Left lung (tissue), 10 donors: ENCODE data around the gene ZC3HAV1. TPM values are rescaled to one million over a fixed set of nuclear protein-coding genes. Genes with fewer than 3 reads are reported as not detected.
A peak's percentile ranks its signal among the peaks of the same experiment; 100 is the strongest.

Source experiments
- ATAC-seq: fragments of 200-7000 bp; cut with Tn5 transposase; one replicate; pipeline ENCODE4 v1.9.1; 2020; ENCODE audit warnings: moderate library complexity
- DNase-seq, 4 donors: peaks; one replicate each; pipeline ENCODE4 v3.0.0-alpha.2; 2013 to 2020
- H3K27ac ChIP-seq, 2 donors: fragments of 200-600 bp; sonication (generic) in 1 of 2; one replicate each; pipeline versions ENCODE4 v1.5.0 to v1.8.0; 2020 to 2021
- H3K27me3 ChIP-seq, 2 donors: fragments of 200-600 bp; sonication (generic) in 1 of 2; one replicate each; pipeline versions ENCODE4 v1.5.0 to v1.8.0; 2020 to 2021
- H3K36me3 ChIP-seq, 2 donors: fragments of 200-600 bp; sonication (generic) in 1 of 2; one replicate each; pipeline versions ENCODE4 v1.5.0 to v1.8.0; 2020 to 2021
- H3K4me1 ChIP-seq, 2 donors: fragments of 200-600 bp; one replicate each; pipeline ENCODE4 v1.8.0; 2021
- H3K4me3 ChIP-seq, 2 donors: fragments of 200-600 bp; sonication (generic) in 1 of 2; one replicate each; pipeline versions ENCODE4 v1.5.0 to v1.8.0; 2020 to 2021; ENCODE audit warnings: mild to moderate bottlenecking in 1 of 2
- H3K9me3 ChIP-seq, 2 donors: fragments of 200-600 bp; sonication (generic) in 1 of 2; one replicate each; pipeline versions ENCODE4 v1.5.0 to v1.8.0; 2020 to 2021
- intact Hi-C, 2 donors: fragments of 100-400 bp; cut with DNase I; formaldehyde crosslinking; loops; one replicate each; pipeline versions ENCODE4 v1.11.2 to v1.14.2; 2022
- polyA plus RNA-seq, 6 donors: library from polyadenylated mRNA; unstranded; fragments of 120-200 nt; gene quantifications; one replicate each; pipeline ENCODE4 v1.2.1, GENCODE V29; 2013; ENCODE audit not compliant: insufficient read length in 6 of 6
- total RNA-seq, 2 donors: library from RNA; stranded (reverse); fragmentation: NEBNext Ultra II Directional; extraction: Animal tissue kit (Norgen Biotek cat#: 25700); gene quantifications; one replicate each; pipeline ENCODE4 v1.2.1, GENCODE V29; 2021
- TF ChIP-seq, protein P1 (sequence below), 2 donors: fragments of 200-600 bp; sonication (generic) in 1 of 2; IDR thresholded peaks; one replicate each; pipeline versions ENCODE4 v1.5.0 to v1.8.0; 2021; ENCODE audit warnings: antibody characterized with exemption in 2 of 2
- donor health status: DM: no; HTN: yes; CAD: no.
- donor health status: DM: no; HTN: no; CAD: no.

The ZC3HAV1 gene
- total and polyA plus RNA-seq, 8 donors: 16.0 to 45.5 (median 22.4) TPM

DNA sequence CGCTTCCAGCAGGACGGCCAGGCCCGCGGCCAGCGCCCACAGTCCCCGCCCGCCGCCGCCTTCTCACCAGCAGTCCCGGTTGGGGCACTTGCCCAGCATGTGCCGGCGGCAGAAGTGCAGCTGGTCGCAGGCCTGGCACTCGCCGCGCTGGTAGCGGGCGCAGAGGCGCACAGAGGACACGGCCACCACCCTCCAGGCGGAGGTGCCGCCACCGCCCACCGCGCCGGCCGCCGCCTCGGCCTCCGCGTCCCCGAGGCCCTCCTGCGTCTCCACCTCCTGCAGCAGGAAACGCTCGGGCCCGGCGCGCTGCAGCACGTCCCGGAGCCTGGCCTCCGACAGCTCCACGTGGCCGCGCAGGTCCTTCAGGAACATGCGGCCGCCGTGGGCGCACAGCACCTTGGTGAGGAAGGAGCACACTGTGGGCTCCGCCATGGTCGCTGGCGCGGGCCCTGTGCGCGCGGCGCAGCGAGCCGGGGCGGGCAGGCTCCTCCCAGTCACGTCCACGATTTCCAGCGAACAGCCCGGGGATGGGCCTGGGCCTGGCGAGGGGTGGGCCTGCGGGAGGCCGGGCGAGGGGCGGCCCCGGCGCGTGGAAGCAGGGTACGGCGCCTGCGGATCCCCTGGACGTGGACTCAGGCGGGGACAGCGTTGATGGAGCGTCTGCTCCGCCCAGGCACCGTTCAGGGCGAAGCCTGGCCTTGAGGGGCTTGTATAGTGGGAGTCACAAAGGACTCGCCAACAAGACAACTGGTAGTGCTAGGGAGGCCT is 73.8 kb downstream of the ZC3HAV1 start, which contains the start of gene ZC3HAV1L:
TSS of gene ZC3HAV1L (minus strand) at position 457 of the 768 bp plus-strand sequence. CDS start at position 432, 25 bp downstream.
- peak within 1 kb of the TSS; percentile 75 to 93 for H3K4me3 ChIP-seq
- no peaks in the 10 kb centered on the region for H3K36me3 ChIP-seq
- TF ChIP-seq, protein P1, sequence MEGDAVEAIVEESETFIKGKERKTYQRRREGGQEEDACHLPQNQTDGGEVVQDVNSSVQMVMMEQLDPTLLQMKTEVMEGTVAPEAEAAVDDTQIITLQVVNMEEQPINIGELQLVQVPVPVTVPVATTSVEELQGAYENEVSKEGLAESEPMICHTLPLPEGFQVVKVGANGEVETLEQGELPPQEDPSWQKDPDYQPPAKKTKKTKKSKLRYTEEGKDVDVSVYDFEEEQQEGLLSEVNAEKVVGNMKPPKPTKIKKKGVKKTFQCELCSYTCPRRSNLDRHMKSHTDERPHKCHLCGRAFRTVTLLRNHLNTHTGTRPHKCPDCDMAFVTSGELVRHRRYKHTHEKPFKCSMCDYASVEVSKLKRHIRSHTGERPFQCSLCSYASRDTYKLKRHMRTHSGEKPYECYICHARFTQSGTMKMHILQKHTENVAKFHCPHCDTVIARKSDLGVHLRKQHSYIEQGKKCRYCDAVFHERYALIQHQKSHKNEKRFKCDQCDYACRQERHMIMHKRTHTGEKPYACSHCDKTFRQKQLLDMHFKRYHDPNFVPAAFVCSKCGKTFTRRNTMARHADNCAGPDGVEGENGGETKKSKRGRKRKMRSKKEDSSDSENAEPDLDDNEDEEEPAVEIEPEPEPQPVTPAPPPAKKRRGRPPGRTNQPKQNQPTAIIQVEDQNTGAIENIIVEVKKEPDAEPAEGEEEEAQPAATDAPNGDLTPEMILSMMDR (IDR thresholded peaks at IDR 0.05): no peak
- H3K9me3 ChIP-seq: no peaks in the 10 kb centered on the region
- peaks cover 4 to 23% of the 10 kb centered on the region in 2 donors for H3K4me1 ChIP-seq
- peaks cover 0 to 17% of the 10 kb centered on the region in 2 donors for H3K27me3 ChIP-seq
- ATAC-seq: peak; percentile 97
- intact Hi-C loops: no loop called here
- peak; percentile 62 to 88 (median 83) for DNase-seq
- peak within 1 kb of the TSS; percentile 69 to 71 for H3K27ac ChIP-seq

DNA sequence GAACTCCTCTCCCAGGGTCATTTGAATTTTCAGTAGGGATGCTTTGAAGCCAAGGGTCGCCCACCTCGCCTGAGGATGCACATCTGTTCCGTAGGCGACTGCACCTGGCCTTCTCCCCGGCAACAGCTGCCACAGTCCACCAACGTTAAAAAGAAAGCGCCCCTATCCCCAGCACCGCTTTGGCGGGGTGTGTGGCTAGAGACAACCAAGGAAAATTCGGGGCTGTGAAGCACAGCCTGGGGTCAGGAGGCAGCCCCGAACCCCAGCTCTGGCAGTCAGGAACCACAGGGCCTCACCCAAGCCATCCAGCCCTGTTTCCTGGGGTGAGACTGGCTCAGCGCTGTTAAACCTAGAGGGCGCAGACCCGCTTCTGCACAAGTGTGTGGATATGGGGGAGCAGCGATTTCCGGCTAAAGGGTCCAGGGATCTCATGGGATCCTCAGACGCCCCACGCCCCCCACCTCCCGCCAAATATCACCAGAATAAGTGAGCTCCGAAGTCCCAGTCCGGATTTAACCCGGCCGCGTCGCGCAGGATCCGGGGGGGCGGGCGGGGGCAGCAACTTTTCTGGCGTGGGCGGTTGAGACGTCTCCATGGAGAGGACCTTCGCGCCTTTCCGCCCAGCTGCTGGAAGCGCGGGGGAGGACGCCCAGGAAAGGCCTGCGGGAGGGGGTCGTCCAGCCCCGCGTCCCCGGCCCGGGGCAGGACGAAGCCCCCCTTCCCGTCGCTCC is 74.5 kb downstream of the ZC3HAV1 start:
- intact Hi-C loops: no loop called here
- peaks cover 4 to 23% of the 10 kb centered on the region in 2 donors for H3K4me1 ChIP-seq
- ATAC-seq (peak; percentile 60), DNase-seq (peak in 2 of 4 donors; percentile 20 to 46)
- no peaks in the 10 kb centered on the region for H3K36me3 ChIP-seq
- H3K27me3 ChIP-seq: peaks cover 0 to 17% of the 10 kb centered on the region in 2 donors
- TF ChIP-seq, protein P1 (IDR thresholded peaks at IDR 0.05): no peak
- no peaks in the 10 kb centered on the region for H3K9me3 ChIP-seq
- peak overlapping the region; percentile 69 to 71 for H3K27ac ChIP-seq
- H3K4me3 ChIP-seq: peak overlapping the region; percentile 75 to 93

DNA sequence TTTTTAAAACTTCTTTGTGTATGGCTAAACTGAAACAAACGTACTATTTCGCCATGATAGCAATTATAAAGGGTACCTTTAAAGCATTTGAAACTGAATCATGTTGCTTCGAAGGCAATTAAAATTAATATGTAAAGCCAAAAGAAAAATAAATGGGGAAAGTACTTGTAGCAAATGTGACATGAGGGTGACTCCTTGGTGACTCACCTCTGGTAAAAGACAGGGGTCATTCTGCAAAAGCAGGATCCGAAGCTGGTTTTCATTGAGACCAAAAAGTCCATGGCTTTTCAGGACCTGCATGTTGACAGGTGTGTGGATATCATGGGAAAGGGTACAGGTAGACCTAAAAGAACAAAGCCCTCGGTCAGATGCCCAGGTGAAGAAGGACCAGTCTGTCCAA is 75.2 kb downstream of the ZC3HAV1 start:
- Histone ChIP-seq H3K9me3 (no peaks in the 10 kb centered on the region), H3K27me3 (peaks cover 0 to 17% of the 10 kb centered on the region in 2 donors), H3K4me1 (peaks cover 4 to 23% of the 10 kb centered on the region in 2 donors), H3K4me3 (no peak overlapping the region), H3K27ac (no peak overlapping the region), H3K36me3 (no peaks in the 10 kb centered on the region)
- DNase-seq (no peak), ATAC-seq (no peak)
- intact Hi-C loops: no loop called here
- TF ChIP-seq, protein P1 (IDR thresholded peaks at IDR 0.05): no peak

DNA sequence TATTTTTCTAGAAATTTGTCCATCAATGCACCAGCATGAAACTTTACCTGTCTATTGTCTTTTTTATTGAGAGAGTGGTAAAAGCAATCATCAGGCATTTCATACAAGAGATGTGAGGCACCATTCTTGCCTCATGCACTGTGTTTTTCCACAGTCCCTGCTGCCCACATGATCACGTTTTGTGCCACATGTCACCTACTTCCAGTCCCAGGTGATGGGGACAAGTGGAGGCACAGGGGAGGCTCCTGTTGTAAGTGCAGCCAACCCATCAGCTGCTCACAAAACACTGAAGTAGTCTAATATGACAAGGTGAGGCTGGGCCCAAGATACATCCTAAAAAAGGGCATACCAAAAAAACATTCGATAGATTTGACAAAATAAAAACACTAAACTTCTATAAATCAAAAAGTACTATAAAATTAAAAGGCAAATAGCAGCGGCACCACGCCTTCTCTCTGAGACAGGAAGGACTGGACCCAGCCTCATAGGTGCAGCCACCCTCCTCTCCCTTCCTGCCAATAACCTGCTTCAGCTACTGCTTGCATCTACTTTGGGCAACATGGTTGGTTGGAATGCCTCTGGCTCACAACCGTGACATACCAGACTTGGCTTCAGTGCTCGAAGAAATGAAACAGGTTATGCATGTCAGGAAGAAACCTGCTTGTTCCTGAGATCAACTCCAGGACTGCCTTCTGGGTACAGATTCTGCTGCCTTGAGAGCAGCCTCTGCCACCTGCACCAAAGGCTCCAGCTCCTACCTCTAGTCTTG is 76.0 kb downstream of the ZC3HAV1 start:
- TF ChIP-seq, protein P1 (IDR thresholded peaks at IDR 0.05): no peak
- DNase-seq (no peak), ATAC-seq (no peak)
- Histone ChIP-seq H3K27ac (no peak overlapping the region), H3K9me3 (no peaks in the 10 kb centered on the region), H3K4me3 (no peak overlapping the region), H3K27me3 (peaks cover 0 to 17% of the 10 kb centered on the region in 2 donors), H3K4me1 (peaks cover 4 to 23% of the 10 kb centered on the region in 2 donors), H3K36me3 (peaks cover 0 to 4% of the 10 kb centered on the region in 2 donors)
- intact Hi-C loops: no loop called here
